ENCODE results near the gene ZNF609. TPM values are rescaled to one million over a fixed set of nuclear protein-coding genes. Genes with fewer than 3 reads are reported as not detected.

ZNF609 gene
- total and polyA plus RNA-seq, 10 of the 15 experiments (the other 5 are each of a cell fraction or from before 2014, with no cell fraction given) = 5.1 to 35.3 (median 13.6) TPM

GRCh38 chr15:64462492-64462891, 2.1 kb downstream of the ZNF609 start (continued):
- no peak for TF ChIP-seq SIX5 (IDR thresholded peaks at IDR 0.05; ENCODE audit: low read depth, low read length, severe bottlenecking)

DNA sequence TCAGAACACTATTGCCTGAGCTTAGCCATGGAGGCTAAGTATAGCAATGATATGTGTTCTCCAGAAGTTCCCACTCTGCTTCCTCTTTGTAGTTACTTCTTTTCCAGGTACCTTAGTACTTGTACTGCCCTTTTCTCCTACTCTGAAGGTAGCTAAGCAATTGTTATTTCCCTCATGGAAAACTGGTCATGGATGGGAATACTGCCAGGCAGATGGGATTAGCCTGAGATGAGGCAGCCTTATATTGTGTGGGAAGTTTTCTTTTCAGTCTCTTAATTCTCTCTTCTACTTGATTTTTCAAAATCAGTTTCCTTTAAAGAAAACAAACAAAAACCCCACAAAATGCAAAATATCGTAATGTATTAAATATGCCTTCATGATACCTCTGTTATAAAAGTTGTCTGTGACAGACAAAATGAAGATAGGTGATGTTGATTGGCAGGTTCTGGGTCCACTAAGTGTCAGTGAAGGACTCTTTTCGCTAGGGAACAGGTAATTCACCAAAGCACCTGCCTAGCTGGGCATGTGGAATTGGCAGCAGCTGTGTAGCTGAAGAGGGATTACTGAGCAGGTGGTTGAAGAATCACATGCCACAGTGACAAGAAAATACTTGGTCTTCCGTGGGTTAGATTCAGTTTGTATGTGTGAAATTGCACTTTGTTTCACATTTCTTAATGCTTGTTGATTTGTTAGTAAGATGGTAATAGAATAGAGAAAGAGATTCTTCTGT, 4.1 kb downstream of the ZNF609 start:
- SMC1A ChIA-PET (ENCODE audit: uncharacterized antibody, unreplicated experiment) = interaction anchor here (0.6 to 4.8 kb wide), 19 partner anchors 12 to 263 kb away, joined by 3 to 32 read pairs (median 4); no protein-coding TSS in a partner anchor
- POLR2A ChIA-PET = interaction anchor here (0.7 to 1.7 kb wide), 7 partner anchors 12 to 188 kb away, joined by 3 to 5 read pairs (median 3); no protein-coding TSS in a partner anchor
- Histone ChIP-seq H3K9ac (ENCODE audit: control insufficient read depth, insufficient read depth, low read length) (peak overlapping the region; percentile 2), H3K9me3 (replicated peaks; ENCODE audit: control insufficient read depth, insufficient read depth, low read length) (no peaks in the 10 kb centered on the region), H3K36me3 (ENCODE audit: control insufficient read depth in 2 of 2, insufficient read depth in 2 of 2, low read length in 1 of 2) (peaks cover 0 to 9% of the 10 kb centered on the region in 2 experiments; a peak in 1 of 4 replicates), H3K27me3 (replicated peaks in 1 of 2; ENCODE audit: control insufficient read depth in 2 of 2, insufficient read depth in 2 of 2, low read length in 1 of 2) (no peaks in the 10 kb centered on the region), H3K4me3 (peak overlapping the region; percentile 45), H3K4me1 (ENCODE audit: control insufficient read depth, insufficient read depth, low read length) (peaks cover 40% of the 10 kb centered on the region), H4K20me1 (ENCODE audit: control insufficient read depth, insufficient read depth) (no peaks in the 10 kb centered on the region), H3K4me2 (ENCODE audit: control insufficient read depth, insufficient read depth) (peak overlapping the region; percentile 90), H2AFZ (ENCODE audit: control insufficient read depth, low read depth, low read length) (no peak overlapping the region), H3K79me2 (ENCODE audit: control insufficient read depth, insufficient read depth, low read length) (peaks cover 89% of the 10 kb centered on the region), H3K27ac (ENCODE audit: control insufficient read depth, insufficient read depth) (peak overlapping the region; percentile 41)
- in situ Hi-C loops (cut with MboI) (no loop called here), intact Hi-C loops (cut with micrococcal nuclease; ENCODE audit: unreplicated experiment) (loop anchor here (5.0 kb wide), 2 partner anchors 77 to 158 kb away; partner anchors contain the start of gene TRIP4)
- no TSS peak for BruUV-seq (replicated peaks)
- RAD21 ChIA-PET (ENCODE audit: unreplicated experiment) = interaction anchor here (0.7 to 3.1 kb wide), 12 partner anchors 11 to 234 kb away, joined by 3 to 19 read pairs (median 4); no protein-coding TSS in a partner anchor
- CTCF ChIA-PET = interaction anchor here (0.9 to 2.1 kb wide), 7 partner anchors 8 to 189 kb away, joined by 4 to 10 read pairs (median 5); no protein-coding TSS in a partner anchor
- WGBS (ENCODE audit: insufficient coverage, insufficient replicate concordance, low lambda C conversion rate, missing lambda C conversion rate) = 30% methylated on average over 3 of the region's 3 CpGs
- ATAC-seq (no peak), DNase-seq (ENCODE audit: low read depth, low spot score) (no peak), FAIRE-seq (no peak)
- 0 out of 2 replicates have a peak, but pooled peaks have one; percentile 9 for TF ChIP-seq IKZF1 (conservative IDR thresholded peaks at IDR 0.05)
- TF ChIP-seq CTCF (IDR thresholded peaks at IDR 0.05 in 2 of 3, conservative IDR thresholded peaks at IDR 0.05 in 1 of 3; ENCODE audit: control insufficient read depth in 2 of 3, extremely low read depth in 1 of 3, insufficient read depth in 1 of 3, low read depth in 3 of 3, low read length in 3 of 3) = no peak
- TF ChIP-seq CHD1 (IDR thresholded peaks at IDR 0.05; ENCODE audit: low read depth, low read length) = no peak
- TF ChIP-seq RAD51 (IDR thresholded peaks at IDR 0.05) = peak; percentile 48
- TF ChIP-seq CREB1 (IDR thresholded peaks at IDR 0.05; ENCODE audit: low read depth) = no peak
- TF ChIP-seq, protein P1, sequence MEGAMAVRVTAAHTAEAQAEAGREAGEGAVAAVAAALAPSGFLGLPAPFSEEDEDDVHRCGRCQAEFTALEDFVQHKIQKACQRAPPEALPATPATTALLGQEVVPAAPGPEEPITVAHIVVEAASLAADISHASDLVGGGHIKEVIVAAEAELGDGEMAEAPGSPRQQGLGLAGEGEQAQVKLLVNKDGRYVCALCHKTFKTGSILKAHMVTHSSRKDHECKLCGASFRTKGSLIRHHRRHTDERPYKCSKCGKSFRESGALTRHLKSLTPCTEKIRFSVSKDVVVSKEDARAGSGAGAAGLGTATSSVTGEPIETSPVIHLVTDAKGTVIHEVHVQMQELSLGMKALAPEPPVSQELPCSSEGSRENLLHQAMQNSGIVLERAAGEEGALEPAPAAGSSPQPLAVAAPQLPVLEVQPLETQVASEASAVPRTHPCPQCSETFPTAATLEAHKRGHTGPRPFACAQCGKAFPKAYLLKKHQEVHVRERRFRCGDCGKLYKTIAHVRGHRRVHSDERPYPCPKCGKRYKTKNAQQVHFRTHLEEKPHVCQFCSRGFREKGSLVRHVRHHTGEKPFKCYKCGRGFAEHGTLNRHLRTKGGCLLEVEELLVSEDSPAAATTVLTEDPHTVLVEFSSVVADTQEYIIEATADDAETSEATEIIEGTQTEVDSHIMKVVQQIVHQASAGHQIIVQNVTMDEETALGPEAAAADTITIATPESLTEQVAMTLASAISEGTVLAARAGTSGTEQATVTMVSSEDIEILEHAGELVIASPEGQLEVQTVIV (IDR thresholded peaks at IDR 0.05; ENCODE audit: borderline replicate concordance, partially characterized antibody) = no peak
- no peak for TF ChIP-seq FOXM1 (IDR thresholded peaks at IDR 0.05; ENCODE audit: low read depth, low read length)
- TF ChIP-seq POLR2AphosphoS2 (IDR thresholded peaks at IDR 0.05; ENCODE audit: low read depth, low read length) = no peak
- TF ChIP-seq TCF12 (IDR thresholded peaks at IDR 0.05; ENCODE audit: low read depth, low read length) = 0 out of 2 replicates have a peak, but pooled peaks have one; percentile 27
- TF ChIP-seq CHD4 (IDR thresholded peaks at IDR 0.05) = no peak
- no peak for TF ChIP-seq LARP7 (IDR thresholded peaks at IDR 0.05)
- peak; percentile 15; the same call in 1 of the 2 replicates for TF ChIP-seq RUNX3 (IDR thresholded peaks at IDR 0.05; ENCODE audit: low read length)
- no peak for TF ChIP-seq TARDBP (IDR thresholded peaks at IDR 0.05; ENCODE audit: borderline replicate concordance)
- peak in 1 of 2 experiments; percentile 12; a peak in 1 of 4 replicates for TF ChIP-seq BHLHE40 (IDR thresholded peaks at IDR 0.05; ENCODE audit: borderline replicate concordance in 1 of 2, low read depth in 2 of 2, low read length in 1 of 2)
- peak in 1 of 2 experiments; percentile 39; a peak in 1 of 4 replicates for TF ChIP-seq EP300 (IDR thresholded peaks at IDR 0.05; ENCODE audit: borderline replicate concordance in 1 of 2, control insufficient read depth in 1 of 2, low read depth in 2 of 2, low read length in 2 of 2)
- peak in 1 of 2 experiments; percentile 8; a peak in 1 of 4 replicates for TF ChIP-seq IKZF2 (IDR thresholded peaks at IDR 0.05)
